Stimulated activated effector memory CD8-positive, alpha-beta T cell treated with anti-CD3 and anti-CD28 coated beads, Interleukin-12 subunit alpha, Interleukin-12 subunit beta, amount 100 ng/mL, for 72 hours (primary cell): ENCODE measurements around the gene UPF1.
A peak's percentile ranks its signal among the peaks of the same experiment; 100 is the strongest.

Source experiments
- ATAC-seq: fragments of 150-1000 bp; cut with Tn5 transposase; 2 replicates; pipeline ENCODE4 v1.10.0; 2021
- DNase-seq, 2 donors: peaks; one replicate each; pipeline ENCODE4 v3.0.0; 2021 to 2022; ENCODE audit warnings: low spot score in 2 of 2
- H3K27ac Mint-ChIP-seq: one replicate; pipeline ENCODE4 v1.8.0; 2022; ENCODE audit warnings: mild to moderate bottlenecking, mixed read lengths
- H3K36me3 Mint-ChIP-seq: one replicate; pipeline ENCODE4 v1.8.0; 2022; ENCODE audit warnings: mild to moderate bottlenecking, mixed read lengths
- H3K4me1 Mint-ChIP-seq: one replicate; pipeline ENCODE4 v1.8.0; 2022; ENCODE audit warnings: mixed read lengths
- H3K4me3 Mint-ChIP-seq: one replicate; pipeline ENCODE4 v1.8.0; 2022; ENCODE audit warnings: mild to moderate bottlenecking, mixed read lengths
- H3K9me3 Mint-ChIP-seq: one replicate; pipeline ENCODE4 v1.8.0; 2022; ENCODE audit warnings: mixed read lengths

The UPF1 gene

DNA sequence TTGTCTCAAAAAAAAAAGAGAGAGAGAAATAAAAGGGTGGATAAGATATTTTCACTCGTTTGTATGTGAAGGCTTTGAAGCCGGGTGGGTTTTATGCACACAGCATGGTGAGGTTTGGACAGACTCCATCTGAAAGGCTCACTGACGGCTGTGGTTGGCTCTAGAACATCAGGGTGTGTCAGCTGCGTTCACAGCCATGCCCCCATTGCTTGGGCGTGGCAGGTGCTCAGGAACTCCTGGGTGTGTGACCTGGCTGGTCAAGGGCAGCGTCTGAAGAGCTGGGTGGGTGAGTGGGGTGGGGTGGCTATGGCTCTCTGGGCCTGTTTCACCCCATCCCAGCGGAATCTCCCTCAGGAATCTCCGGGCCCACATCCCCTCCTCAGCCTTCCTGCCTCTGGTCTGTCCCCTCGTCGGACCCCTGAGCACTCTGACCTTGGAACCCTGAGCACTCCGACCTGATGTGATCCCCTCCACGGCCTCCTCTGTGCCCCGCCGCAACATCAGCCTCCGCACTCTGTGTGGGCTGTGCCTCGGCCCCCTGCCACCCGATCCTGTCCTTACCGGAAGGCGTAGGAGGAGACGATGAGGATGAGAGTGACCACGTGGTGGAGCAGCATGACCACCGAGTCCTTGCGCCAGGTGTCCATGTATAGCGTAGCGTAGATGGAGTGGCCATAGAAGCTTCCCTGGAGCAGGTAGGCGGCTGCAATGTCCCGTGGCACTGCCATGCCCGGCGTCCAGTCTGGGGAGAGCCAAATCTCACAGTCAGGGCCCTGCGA lies 52.0 kb downstream of the UPF1 start:
- H3K27ac Mint-ChIP-seq: no peak overlapping the region
- DNase-seq (no peak), ATAC-seq (no peak)
- no peak overlapping the region for H3K4me3 Mint-ChIP-seq
- H3K36me3 Mint-ChIP-seq: no peaks in the 10 kb centered on the region
- no peaks in the 10 kb centered on the region for H3K9me3 Mint-ChIP-seq
- peaks cover 6% of the 10 kb centered on the region for H3K4me1 Mint-ChIP-seq

DNA sequence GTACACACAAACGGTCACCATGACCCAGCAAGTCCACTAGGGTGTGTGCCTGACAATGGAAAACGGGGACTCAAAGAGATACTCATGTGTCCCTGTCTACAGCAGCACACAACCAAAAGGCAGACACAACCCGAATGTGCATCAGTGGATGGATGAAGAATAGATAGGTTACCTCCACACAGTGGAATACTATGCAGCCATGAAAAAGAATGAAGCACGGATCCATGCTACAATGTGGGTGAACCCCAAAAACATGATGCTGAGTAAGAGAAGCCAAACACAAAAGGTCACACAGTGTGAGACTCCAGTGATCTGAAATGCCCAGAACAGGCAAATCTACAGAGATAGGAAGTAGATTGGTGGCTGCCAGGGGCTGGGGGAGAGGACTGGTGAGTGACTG lies 55.2 kb downstream of the UPF1 start:
- Mint-ChIP-seq H3K36me3 (no peaks in the 10 kb centered on the region), H3K9me3 (no peaks in the 10 kb centered on the region), H3K4me3 (no peak overlapping the region), H3K27ac (no peak overlapping the region), H3K4me1 (peaks cover 6% of the 10 kb centered on the region)
- DNase-seq: no peak
- no peak for ATAC-seq

DNA sequence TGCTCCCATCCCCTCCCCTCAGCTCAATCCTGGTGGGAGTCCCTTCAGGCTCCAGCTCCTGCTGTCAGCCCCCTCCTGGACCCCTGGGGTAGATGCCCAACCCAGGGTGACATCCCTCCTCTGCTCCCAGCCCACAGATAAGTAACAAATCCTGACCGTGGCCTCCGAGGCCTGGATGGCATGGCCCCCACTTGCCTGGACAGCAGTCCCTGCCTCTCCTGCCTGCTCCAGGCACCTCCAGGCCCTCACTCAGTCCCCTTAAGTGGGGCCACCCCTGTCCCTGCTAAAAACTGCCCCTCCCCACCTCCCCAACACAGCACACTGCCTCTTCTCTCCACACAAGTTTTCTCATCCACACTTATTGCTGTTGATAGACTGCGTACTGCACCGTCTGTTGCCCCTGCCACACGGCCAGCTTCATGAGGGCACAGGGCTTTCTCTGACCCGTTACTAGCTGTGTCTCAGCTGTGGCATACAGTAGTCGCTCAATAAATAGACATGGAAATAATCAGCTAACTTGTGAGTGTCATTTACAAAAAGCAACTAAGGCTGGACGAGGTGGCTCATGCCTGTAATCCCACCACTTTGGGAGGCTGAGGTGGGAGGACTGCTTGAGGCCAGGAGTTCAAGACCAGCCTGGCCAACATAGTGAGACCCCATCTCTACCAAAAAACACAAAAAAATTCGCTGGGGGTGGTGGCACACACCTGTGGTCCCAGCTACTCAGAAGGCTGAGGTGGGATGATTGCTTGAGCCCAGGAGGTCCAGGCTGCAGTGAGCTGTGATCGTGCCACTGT lies 58.4 kb downstream of the UPF1 start:
- ATAC-seq (no peak), DNase-seq (no peak)
- Mint-ChIP-seq H3K4me3 (no peak overlapping the region), H3K9me3 (no peaks in the 10 kb centered on the region), H3K36me3 (no peaks in the 10 kb centered on the region), H3K27ac (no peak overlapping the region), H3K4me1 (no peaks in the 10 kb centered on the region)

DNA sequence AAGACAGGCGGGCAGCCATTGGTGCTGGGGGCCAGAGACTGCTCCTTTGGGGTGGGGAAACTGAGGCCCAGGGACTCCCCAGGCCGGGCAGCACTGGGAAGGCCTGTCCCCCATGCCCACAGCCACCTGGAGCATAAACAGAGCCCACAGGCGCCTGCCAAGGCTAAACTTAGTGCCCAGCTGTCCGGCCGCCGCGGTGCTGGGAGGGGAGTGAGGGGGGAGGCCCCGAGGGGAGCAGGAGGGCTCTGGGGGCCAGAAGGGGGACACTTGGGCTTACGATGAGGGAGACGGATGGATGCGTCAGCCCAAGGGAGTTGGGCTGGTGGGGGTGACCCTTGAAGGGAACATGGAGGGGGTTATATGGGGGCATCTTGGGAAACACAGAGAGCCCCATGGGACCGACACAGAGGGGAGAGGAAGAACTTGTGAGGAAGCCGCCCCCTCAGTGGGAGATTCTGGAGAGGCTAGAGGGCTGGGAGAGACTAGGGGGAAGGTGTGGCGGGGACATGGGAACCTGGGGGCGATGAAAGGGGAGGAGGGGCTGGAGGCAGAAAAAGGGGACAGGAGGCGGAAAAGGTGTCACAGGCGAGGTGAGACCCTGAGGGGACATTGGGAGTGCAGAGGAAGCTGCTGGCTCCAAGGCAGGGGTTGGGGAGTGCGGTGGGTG lies 62.0 kb downstream of the UPF1 start:
- peaks cover 16% of the 10 kb centered on the region for H3K4me1 Mint-ChIP-seq
- no peaks in the 10 kb centered on the region for H3K9me3 Mint-ChIP-seq
- DNase-seq (no peak), ATAC-seq (no peak)
- H3K36me3 Mint-ChIP-seq: peaks cover 4% of the 10 kb centered on the region
- no peak overlapping the region for H3K4me3 Mint-ChIP-seq
- no peak overlapping the region for H3K27ac Mint-ChIP-seq

DNA sequence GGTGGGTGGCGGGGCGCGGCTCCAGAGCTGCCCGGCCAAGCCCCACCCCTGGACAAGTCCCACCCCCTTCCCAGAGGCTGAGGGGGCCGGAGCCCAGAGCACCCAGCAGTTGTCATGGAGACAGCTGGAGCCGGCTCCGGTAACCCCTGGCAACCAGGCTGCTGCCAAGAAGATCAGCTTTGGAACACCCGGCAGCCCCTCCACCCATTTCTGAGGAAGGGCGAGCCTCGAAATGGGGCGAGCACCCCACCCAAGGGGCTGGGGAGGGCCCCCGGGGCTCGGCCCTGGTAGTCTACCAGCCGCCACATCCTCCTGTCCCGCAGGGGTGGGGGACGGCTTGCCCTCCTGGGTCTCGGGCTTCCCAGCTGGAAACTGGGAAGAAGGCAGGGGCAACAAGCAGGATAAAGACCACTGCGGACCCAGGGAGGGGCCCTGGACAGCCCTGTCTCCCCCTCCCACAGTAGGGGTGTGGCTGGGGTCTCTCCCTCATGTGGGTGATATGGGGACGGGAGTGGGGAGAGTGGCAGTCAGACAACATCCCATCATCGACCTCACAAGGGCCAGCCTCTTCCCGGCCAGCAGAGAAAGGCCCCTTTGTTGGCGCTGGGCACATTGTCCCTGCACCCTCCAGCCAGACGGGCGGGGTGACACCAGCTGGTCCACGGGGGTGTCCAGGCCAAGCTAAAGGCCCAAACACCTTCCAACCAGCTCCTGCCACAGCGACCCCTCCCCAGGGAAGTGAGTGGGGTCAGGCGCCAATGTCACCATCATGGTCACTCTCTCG lies 62.7 kb downstream of the UPF1 start:
- DNase-seq: no peak
- Mint-ChIP-seq H3K27ac (no peak overlapping the region), H3K36me3 (peaks cover 4% of the 10 kb centered on the region), H3K4me1 (peaks cover 16% of the 10 kb centered on the region), H3K4me3 (peak overlapping the region; percentile 16), H3K9me3 (no peaks in the 10 kb centered on the region)
- ATAC-seq: no peak

DNA sequence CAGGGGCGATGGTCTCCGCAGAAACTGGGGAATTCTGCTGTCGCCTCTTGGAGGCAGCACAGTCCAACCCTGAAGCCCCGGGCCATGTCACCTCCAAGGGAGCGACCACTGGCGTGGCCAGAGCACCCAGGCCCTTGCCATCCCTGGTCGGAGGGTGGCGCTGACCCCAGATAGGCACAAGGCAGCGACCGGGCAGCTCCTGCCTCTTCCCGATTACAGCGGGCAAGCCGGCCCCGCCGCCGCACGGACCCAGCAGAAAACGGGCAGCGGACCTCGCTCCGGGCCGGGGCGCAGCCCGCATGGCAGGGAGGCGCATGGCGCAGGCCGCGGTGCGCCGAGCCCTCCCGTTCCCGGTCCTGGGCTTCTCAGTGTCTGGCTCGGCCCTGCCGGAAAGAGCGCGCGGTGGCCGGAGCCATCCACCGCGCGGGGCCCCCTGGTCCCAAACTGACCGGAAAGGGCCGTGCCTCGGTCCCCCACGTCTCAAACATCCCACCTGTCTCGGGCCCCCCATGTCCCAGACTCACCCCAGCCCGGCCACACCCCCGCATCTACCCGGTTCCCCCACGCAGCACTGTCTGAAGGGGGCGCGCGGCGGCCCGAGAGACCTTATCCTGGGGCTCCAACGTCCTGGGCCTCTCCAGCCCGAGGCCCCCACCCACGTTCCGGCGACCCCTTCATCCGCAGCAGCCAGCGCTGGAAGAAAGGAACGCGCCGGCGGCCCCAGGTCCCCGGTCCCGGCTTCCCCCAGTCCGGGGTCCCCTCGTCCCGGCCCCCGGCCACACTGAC lies 63.5 kb downstream of the UPF1 start:
- Mint-ChIP-seq H3K27ac (no peak overlapping the region), H3K9me3 (no peaks in the 10 kb centered on the region), H3K4me3 (peak overlapping the region; percentile 16), H3K4me1 (peaks cover 16% of the 10 kb centered on the region), H3K36me3 (peaks cover 12% of the 10 kb centered on the region)
- DNase-seq (no peak), ATAC-seq (no peak)

DNA sequence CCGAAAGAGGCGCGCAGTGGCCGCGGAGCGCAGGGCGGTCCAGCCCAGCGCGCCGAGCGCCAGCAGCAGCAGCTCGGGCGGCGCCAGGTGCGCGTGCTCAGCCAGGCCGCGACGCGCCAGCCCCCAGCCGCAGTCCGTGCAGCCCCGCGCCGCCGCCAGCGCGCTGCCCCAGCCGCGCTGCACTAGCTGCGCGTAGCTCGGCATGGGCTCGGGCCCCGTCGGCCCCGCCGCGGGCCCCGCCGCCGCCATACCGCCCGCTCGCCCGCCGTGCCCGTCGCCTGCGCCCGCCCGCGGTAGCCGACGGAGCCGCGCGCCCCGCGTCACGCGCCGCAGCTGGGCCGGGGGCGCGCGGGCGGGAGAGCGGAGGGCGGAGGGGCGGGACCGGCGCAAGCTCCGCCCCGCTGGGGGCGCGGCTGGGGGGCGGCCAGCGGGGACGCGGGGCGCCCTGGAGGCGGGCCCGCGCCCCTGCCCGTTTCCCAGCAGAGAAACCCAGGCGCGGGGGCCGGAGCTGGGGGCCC lies 64.1 kb downstream of the UPF1 start, which contains the start of gene CERS1:
Gene CERS1, minus strand, starts transcription at position 335 of the 518 bp plus-strand sequence. Its CDS starts 86 bp downstream, at position 249.
- DNase-seq (no peak), ATAC-seq (no peak)
- Mint-ChIP-seq H3K36me3 (peaks cover 12% of the 10 kb centered on the region), H3K27ac (no peak within 1 kb of the TSS), H3K4me3 (peak within 1 kb of the TSS; percentile 59), H3K4me1 (peaks cover 16% of the 10 kb centered on the region), H3K9me3 (no peaks in the 10 kb centered on the region)

DNA sequence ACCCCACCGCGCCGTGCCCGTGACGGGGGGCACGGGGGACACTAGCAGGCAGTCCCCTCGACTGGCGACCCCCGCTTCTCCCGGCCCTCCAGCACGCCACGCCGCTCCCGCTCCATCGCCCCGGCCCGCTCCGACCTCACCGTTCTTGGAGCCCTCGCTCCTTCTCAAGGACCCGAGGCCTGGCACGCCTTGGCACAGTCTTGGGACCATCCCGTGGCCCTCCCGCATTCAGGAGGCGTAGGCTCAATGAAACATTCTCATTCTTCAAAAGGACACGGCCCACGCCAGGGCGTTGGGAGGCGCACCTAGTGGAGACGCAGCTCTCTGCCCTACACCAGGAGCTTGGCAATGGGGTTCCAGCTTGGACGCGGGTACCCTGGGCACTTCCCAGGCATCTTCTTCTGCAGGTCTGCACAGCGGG lies 64.7 kb downstream of the UPF1 start:
- Mint-ChIP-seq H3K27ac (no peak overlapping the region), H3K9me3 (no peaks in the 10 kb centered on the region), H3K36me3 (peaks cover 14% of the 10 kb centered on the region), H3K4me1 (peaks cover 16% of the 10 kb centered on the region), H3K4me3 (peak overlapping the region; percentile 59)
- DNase-seq (no peak), ATAC-seq (no peak)

DNA sequence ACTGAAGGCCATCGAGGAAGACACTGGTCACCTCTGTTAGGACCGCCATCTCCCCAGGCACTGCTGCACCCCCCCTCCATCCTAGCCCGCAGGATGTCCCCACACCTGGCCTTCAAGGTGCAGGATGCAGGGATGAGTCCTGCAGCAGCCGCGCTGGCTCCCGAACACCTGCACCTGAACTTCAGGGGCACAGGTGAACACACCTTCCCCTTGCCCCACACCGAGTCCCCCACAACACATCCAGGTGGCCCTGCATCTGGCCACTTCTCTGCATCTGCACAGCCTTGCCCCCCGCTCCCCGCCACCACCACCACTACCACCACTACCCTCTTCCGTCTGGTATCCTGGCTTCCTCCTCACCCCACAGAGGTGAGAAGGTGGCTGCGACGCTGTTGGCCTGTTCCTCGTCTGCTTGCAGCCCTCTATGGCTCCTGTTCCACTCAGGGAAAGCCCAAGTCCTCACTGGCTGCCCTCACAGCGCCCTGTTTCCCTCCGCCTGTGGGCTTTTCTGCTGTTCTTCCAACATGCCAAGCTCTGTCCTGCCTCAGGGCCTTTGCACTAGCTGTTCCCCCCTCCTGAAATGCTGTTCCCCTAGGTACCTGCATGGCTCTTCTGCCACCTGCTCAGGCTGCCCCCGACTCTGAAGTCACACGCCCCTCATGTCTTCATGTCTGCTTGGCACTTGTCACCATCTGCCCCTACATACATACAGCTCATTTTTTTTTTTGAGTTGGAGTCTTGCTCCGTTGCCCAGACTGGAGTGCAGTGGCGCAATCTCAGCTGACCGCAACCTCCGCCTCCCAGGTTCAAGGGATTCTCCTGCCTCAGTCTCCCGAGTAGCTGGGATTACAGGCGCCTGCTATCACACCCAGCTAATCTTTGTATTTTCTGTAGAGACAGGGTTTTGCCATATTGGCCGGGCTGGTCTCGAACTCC lies 65.6 kb downstream of the UPF1 start:
- Mint-ChIP-seq H3K9me3 (no peaks in the 10 kb centered on the region), H3K4me1 (peaks cover 16% of the 10 kb centered on the region), H3K36me3 (peaks cover 23% of the 10 kb centered on the region), H3K4me3 (peak overlapping the region; percentile 3), H3K27ac (no peak overlapping the region)
- DNase-seq: no peak
- ATAC-seq: peak; percentile 29

DNA sequence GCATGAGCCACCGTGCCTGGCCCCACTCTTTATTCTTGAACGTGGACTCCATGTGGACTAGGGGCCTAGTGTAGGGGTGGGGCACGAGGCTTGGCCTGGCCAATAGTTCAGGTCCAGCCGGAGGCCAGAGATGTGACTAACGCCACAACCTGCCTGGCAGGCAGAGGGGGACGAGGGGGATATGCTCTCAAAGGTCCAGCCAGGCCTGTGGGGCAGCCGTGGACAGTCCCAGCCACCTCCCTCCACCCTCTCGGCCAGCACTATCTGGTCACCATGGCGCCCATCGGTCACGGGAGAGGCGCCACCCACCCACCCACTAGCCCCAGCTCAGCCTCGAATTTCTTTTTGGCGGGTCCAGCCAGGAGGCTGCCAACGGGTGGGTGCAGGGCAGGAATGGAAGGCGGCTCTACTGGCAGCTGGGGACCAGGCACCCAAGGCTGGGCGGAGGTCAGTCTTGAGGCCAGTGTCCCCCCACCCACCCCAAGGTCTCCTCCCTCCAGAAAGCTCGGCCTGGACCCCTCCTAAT lies 66.4 kb downstream of the UPF1 start:
- no peak overlapping the region for H3K4me3 Mint-ChIP-seq
- DNase-seq (no peak), ATAC-seq (no peak)
- no peak overlapping the region for H3K27ac Mint-ChIP-seq
- H3K4me1 Mint-ChIP-seq: peaks cover 16% of the 10 kb centered on the region
- peaks cover 31% of the 10 kb centered on the region for H3K36me3 Mint-ChIP-seq
- H3K9me3 Mint-ChIP-seq: no peaks in the 10 kb centered on the region

DNA sequence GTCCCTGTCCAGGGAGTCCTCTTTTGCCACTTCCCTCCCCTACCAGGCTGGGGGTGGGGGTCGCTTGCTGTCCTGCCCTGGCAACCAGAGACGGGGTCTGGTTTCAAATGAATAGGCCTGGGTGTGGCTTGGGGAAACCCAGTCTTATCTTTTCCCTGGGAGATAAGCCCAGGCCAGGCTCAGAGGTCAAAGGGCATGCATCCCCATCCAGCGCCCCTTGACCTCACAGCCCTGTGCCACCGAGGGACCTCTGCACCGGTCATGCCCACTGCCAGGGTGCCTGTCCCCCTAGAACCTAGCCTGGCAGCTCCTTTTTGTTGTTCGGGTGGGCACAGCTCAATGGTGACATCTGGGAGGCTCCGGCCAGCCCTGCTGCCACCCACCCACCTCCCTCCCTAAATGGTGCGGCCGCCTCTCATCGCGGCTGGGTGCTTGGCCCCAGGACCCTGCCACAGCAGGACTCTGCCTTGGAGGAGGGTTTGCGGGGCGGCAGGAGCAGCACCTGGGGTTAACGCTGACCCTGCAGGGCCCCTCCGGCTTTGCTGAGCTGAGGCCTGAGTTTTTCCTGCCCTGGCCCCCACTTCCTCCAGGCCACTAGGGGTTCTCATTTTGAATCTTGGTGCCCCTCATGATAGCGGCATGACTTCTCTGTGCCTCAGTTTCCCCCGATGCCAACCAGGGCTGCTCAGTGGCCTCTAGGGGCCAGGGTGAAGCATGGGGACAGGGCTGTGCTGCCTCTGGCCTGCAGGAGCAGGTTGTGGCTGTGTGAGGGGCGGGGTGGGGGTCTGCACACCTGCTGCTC lies 67.0 kb downstream of the UPF1 start:
- peaks cover 16% of the 10 kb centered on the region for H3K4me1 Mint-ChIP-seq
- H3K27ac Mint-ChIP-seq: no peak overlapping the region
- no peaks in the 10 kb centered on the region for H3K9me3 Mint-ChIP-seq
- DNase-seq (no peak), ATAC-seq (no peak)
- H3K4me3 Mint-ChIP-seq: no peak overlapping the region
- H3K36me3 Mint-ChIP-seq: peaks cover 38% of the 10 kb centered on the region

DNA sequence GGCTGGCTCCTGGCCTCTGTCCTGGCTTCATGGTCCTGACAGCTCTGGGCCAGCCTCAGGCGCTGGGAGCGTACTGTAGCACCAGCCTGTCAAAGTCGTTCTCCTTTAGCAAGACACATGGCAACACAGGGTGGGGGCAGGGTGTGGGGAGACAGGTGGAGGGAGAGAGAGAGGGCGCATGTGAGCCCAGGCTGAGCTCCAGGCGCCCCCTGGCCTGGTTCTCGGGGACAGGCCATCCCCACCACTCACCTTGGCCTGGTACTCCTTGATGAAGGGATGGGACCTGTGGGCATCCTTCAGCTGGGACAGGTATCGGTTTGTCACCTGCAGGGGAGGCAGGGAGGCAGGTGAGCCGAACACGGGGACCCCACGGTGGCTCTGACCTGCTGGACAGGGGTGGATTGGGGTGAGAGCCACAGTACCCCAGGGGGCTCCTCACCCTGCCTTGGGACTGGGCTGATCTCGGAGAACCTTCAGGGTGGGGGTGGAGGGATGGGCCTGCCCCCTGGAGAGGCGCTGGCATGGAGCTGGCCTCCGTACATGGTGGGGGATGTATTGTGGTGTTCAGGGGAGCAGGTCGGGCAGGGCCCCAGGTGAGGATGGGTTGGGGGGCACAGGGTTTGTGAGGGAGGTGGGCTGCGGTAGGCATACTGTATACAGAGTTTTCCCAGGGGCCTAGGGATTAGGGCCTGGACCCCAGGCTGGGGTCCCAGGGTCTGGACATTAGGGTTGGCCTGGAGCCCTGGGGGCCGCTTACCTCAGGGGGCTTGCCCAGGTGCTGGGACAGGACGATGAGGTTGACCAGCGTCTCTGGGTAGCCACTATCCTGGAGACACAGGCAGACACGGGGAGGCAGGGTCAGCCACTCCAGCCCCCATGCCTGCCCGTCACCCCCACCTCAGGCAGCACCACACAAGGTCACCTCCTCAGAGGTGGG lies 68.1 kb downstream of the UPF1 start:
- Mint-ChIP-seq H3K4me3 (no peak overlapping the region), H3K36me3 (peaks cover 42% of the 10 kb centered on the region), H3K9me3 (no peaks in the 10 kb centered on the region), H3K4me1 (peaks cover 16% of the 10 kb centered on the region), H3K27ac (no peak overlapping the region)
- no peak for ATAC-seq
- no peak for DNase-seq
